Breast epithelium (tissue), 4 donors: Measurements from ENCODE around the gene GLYR1. TPM values are rescaled to one million over a fixed set of nuclear protein-coding genes. Genes with fewer than 3 reads are reported as not detected.
"Not testable (repeated sequence)": the region's sequence is repeated elsewhere in the genome, so short reads cannot be mapped to it uniquely, and the experiment has no call there.

Experiments used
- DNase-seq, 2 donors: peaks; one replicate each; pipeline ENCODE4 v3.0.0-alpha.2; 2019; ENCODE audit warnings: low spot score in 2 of 2
- H3K27ac ChIP-seq, 2 donors: fragments of 200-600 bp; sonication (generic) in 1 of 2; one replicate each; pipeline ENCODE4 v1.5.1; 2016 to 2019; ENCODE audit warnings: mild to moderate bottlenecking in 1 of 2
- H3K27me3 ChIP-seq, 2 donors: fragments of 200-600 bp; sonication (generic) in 1 of 2; one replicate each; pipeline versions ENCODE4 v1.5.1 to v1.6.0; 2017 to 2019; ENCODE audit warnings: control low read depth in 1 of 2, mild to moderate bottlenecking in 1 of 2
- H3K36me3 ChIP-seq: fragments of 200-600 bp; one replicate; pipeline ENCODE4 v1.5.1; 2019
- H3K4me1 ChIP-seq, 2 donors: fragments of 200-600 bp; sonication (generic); one replicate each; pipeline ENCODE4 v1.5.1; 2016 to 2019; ENCODE audit warnings: control low read depth in 1 of 2
- H3K4me3 ChIP-seq, 3 donors: fragments of 200-600 bp; sonication (generic); 1 replicate in 2 of 3; 2 replicates in 1 of 3; pipeline ENCODE4 v1.5.1; 2016 to 2019; ENCODE audit warnings: mild to moderate bottlenecking in 3 of 3, moderate library complexity in 2 of 3
- H3K9me3 ChIP-seq, 2 donors: fragments of 200-600 bp; sonication (generic) in 1 of 2; one replicate each; pipeline ENCODE4 v1.5.1; 2016 to 2019; ENCODE audit warnings: control low read depth in 1 of 2
- POLR2A ChIP-seq: fragments of 450-650 bp; IDR thresholded peaks from one replicate; pipeline ENCODE4 v1.6.1; 2016; ENCODE audit warnings: antibody characterized with exemption, mild to moderate bottlenecking, moderate library complexity
- POLR2AphosphoS5 ChIP-seq, 3 donors: sonication (generic); formaldehyde crosslinking; IDR thresholded peaks; one replicate each; pipeline ENCODE4 v1.6.1; 2017; ENCODE audit warnings: antibody characterized with exemption in 3 of 3
- intact Hi-C: fragments of 100-400 bp; cut with DNase I; formaldehyde crosslinking; loops from one replicate; pipeline ENCODE4 v1.15.1; 2023; ENCODE audit warnings: low total_unique reads
- total RNA-seq, 3 donors: library from RNA; depleted of rRNA; stranded (reverse); fragments of >200 nt; gene quantifications; one replicate each; pipeline ENCODE4 v1.1.0, GENCODE V29; 2016
- TF ChIP-seq, protein P1 (sequence below), 3 donors: fragments of 450-650 bp; IDR thresholded peaks; one replicate each; pipeline ENCODE4 v1.5.1; 2016 to 2017; ENCODE audit warnings: antibody characterized with exemption in 3 of 3, mild to moderate bottlenecking in 3 of 3, moderate library complexity in 3 of 3

GLYR1 gene
- total RNA-seq, 3 donors from 2014 or later = 57.2 to 79.0 (median 58.1) TPM

DNA sequence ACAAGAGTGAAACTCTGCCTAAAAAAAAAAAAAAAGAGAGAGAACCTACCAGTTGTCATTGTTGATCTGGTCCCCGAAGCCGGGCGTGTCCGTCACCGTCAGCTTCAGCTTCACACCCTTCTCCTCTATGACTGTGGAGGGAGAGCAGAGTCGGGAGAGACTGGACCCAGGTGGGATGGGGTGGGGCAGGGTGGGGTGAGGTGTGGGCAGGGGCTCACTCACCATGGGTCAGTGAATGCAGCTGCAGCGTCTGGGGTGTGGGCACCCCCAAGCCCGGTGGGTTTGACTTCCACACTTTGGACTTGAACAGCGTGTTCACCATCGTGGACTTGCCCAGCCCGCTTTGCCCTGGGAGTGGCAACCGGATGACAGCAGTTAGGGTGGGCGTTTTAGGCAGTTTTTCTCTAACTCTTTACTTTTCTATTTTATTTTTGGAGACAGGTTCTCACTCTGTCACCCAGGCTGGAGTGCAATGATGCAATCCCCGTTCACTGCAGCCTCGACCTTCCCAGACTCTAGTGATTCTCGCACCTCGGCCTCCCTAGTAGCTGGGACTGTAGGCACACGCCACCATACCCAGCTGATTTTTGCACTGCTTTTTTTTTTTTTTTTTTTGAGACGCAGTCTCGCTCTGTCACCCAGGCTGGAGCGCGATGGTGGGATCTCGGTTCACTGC lies 61.2 kb downstream of the GLYR1 start:
- H3K36me3 ChIP-seq = no peaks in the 10 kb centered on the region
- no peak overlapping the region for H3K4me3 ChIP-seq
- DNase-seq = no peak
- H3K9me3 ChIP-seq = no peaks in the 10 kb centered on the region
- no peak overlapping the region for H3K27ac ChIP-seq
- TF ChIP-seq POLR2AphosphoS5 (IDR thresholded peaks at IDR 0.05) (no peak), POLR2A (no peak)
- TF ChIP-seq, protein P1, sequence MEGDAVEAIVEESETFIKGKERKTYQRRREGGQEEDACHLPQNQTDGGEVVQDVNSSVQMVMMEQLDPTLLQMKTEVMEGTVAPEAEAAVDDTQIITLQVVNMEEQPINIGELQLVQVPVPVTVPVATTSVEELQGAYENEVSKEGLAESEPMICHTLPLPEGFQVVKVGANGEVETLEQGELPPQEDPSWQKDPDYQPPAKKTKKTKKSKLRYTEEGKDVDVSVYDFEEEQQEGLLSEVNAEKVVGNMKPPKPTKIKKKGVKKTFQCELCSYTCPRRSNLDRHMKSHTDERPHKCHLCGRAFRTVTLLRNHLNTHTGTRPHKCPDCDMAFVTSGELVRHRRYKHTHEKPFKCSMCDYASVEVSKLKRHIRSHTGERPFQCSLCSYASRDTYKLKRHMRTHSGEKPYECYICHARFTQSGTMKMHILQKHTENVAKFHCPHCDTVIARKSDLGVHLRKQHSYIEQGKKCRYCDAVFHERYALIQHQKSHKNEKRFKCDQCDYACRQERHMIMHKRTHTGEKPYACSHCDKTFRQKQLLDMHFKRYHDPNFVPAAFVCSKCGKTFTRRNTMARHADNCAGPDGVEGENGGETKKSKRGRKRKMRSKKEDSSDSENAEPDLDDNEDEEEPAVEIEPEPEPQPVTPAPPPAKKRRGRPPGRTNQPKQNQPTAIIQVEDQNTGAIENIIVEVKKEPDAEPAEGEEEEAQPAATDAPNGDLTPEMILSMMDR (IDR thresholded peaks at IDR 0.05) = no peak
- intact Hi-C loops = no loop called here
- H3K4me1 ChIP-seq = no peaks in the 10 kb centered on the region
- H3K27me3 ChIP-seq = no peaks in the 10 kb centered on the region

DNA sequence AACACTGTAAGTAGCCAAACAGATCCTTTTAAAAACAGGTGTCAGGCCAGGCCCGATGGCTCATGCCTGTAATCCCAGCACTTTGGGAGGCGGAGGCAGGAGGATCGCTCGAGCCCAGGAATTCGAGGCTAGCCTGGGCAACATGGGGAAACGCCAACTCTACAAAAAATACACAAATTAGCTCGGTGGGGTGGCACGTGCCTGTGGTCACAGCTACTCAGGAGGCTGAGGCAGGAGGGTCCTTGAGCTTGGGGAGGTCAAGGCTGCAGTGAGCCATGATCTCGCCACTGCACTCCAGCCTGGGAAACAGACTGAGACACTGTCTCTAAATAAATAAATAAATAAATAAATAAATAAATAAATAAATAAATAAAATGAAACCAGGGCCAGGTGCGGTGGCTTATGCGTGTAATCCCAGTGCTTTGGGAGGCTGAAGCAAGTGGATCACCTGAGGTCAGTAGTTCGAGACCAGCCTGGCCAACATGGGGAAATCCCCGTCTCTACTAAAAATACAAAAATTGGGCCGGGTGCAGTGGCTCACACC lies 62.6 kb downstream of the GLYR1 start:
- H3K36me3 ChIP-seq, H3K4me3 ChIP-seq, DNase-seq, H3K4me1 ChIP-seq, H3K9me3 ChIP-seq, H3K27ac ChIP-seq, H3K27me3 ChIP-seq, intact Hi-C loops: not testable (repeated sequence)

- H3K4me1 ChIP-seq = no peaks in the 10 kb centered on the region
- intact Hi-C loops = no loop called here
- no peaks in the 10 kb centered on the region for H3K36me3 ChIP-seq
- TF ChIP-seq, protein P1 (IDR thresholded peaks at IDR 0.05) = no peak
- TF ChIP-seq POLR2A (no peak), POLR2AphosphoS5 (IDR thresholded peaks at IDR 0.05) (no peak)
- no peaks in the 10 kb centered on the region for H3K27me3 ChIP-seq
- H3K9me3 ChIP-seq = no peaks in the 10 kb centered on the region
- H3K4me3 ChIP-seq = no peak overlapping the region
- H3K27ac ChIP-seq = no peak overlapping the region
- no peak for DNase-seq
Observed at GRCh38 chr16:4783951-4784336, 63.1 kb downstream of the GLYR1 start.

DNA sequence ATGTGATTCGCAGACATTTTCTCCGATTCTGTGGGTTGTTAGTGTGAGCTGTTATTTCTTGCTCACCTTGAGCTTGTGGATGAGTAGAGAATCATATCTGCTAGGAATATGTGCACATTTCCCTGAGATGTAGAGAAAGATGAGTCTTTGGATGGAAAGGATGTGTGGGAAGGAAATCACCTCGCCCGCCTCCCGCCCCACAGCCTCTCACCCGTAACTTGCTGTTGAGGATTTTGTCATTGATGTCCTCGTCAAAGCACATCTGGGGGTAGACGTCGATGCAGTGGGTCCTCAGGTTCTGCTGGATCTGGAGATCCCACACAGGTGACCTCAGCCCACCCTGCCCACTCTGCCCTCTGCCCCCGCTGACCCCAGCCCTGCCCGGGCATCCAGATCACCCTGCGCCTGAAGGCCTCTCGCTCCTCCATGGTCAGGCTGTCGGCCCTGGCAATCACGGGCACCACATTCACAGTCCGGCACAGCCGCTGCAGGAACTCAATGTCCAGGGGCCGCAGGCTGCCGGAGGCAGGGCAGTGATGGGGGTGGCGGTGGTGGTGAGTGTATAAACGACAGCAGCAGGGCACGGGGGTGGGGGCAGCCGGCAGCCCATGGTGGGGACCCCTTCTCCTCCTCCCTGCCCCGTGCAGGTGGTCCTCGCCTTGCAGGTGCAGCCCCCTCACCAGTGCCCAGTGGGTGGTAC lies 63.7 kb downstream of the GLYR1 start:
- no peaks in the 10 kb centered on the region for H3K27me3 ChIP-seq
- TF ChIP-seq POLR2A = no peak
- H3K4me3 ChIP-seq = no peak overlapping the region
- H3K9me3 ChIP-seq = no peaks in the 10 kb centered on the region
- no peaks in the 10 kb centered on the region for H3K36me3 ChIP-seq
- intact Hi-C loops = no loop called here
- DNase-seq = no peak
- H3K4me1 ChIP-seq = no peaks in the 10 kb centered on the region
- no peak overlapping the region for H3K27ac ChIP-seq

DNA sequence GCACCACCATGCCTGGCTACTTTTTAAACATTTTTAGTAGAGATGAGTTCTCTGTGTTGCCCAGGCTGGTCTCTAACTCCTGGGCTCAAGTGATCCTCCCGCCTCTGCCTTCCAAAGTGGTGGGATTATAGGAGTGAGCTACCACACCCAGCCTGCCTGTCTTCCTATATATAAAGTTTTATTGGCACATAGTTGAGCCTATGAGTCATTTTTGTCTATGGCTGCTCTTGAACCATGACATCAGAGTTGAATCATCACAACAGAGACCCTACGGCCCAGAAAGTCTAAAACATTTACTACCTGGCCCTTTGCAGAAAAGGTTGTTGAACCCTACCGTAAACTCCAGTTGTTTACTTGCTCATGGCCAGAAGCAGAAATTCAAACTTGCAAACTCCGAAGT lies 66.9 kb downstream of the GLYR1 start:
- no peak for DNase-seq
- H3K4me1 ChIP-seq = no peaks in the 10 kb centered on the region
- TF ChIP-seq POLR2A (no peak), POLR2AphosphoS5 (IDR thresholded peaks at IDR 0.05) (no peak)
- TF ChIP-seq, protein P1 (IDR thresholded peaks at IDR 0.05) = no peak
- no peaks in the 10 kb centered on the region for H3K36me3 ChIP-seq
- H3K27me3 ChIP-seq = no peaks in the 10 kb centered on the region
- intact Hi-C loops = no loop called here
- H3K4me3 ChIP-seq = no peak overlapping the region
- no peak overlapping the region for H3K27ac ChIP-seq
- H3K9me3 ChIP-seq = no peaks in the 10 kb centered on the region

- Histone ChIP-seq H3K27ac (no peak overlapping the region), H3K4me1 (no peaks in the 10 kb centered on the region), H3K27me3 (no peaks in the 10 kb centered on the region), H3K36me3 (no peaks in the 10 kb centered on the region), H3K4me3 (no peak overlapping the region), H3K9me3 (no peaks in the 10 kb centered on the region)
- TF ChIP-seq, protein P1 (IDR thresholded peaks at IDR 0.05) = no peak
- TF ChIP-seq POLR2AphosphoS5 (IDR thresholded peaks at IDR 0.05) (no peak), POLR2A (no peak)
- intact Hi-C loops = no loop called here
- DNase-seq = no peak
Observed at GRCh38 chr16:4778050-4778392, 69.1 kb downstream of the GLYR1 start.
